WTC11 (cell line): ENCODE measurements around the gene TIMM8B. TPM values are rescaled to one million over a fixed set of nuclear protein-coding genes. Genes with fewer than 3 reads are reported as not detected.

Source experiments
- ATAC-seq: fragments of 200-7000 bp; cut with Tn5 transposase; 2 replicates; pipeline ENCODE4 v1.10.0; 2021; ENCODE audit warnings: mild to moderate bottlenecking, moderate library complexity
- CTCF ChIA-PET: fragments of 300-600 bp; sonication (Branson Sonifier 250); formaldehyde crosslinking; loops from one replicate; lab custom pipeline; 2021; ENCODE audit warnings: antibody characterized with exemption; lab: Charles Lee
- POLR2A ChIA-PET: fragments of 350-600 bp; sonication (Branson Sonifier 250); formaldehyde crosslinking; loops from one replicate; lab custom pipeline; 2021; ENCODE audit warnings: antibody characterized with exemption; lab: Charles Lee
- DNase-seq: peaks from one replicate; pipeline ENCODE4 v3.0.0; 2021; ENCODE audit warnings: low spot score
- H3K27ac Mint-ChIP-seq: 2 replicates; pipeline ENCODE4 v1.8.0; 2021; ENCODE audit warnings: mixed read lengths
- H3K27me3 Mint-ChIP-seq: 2 replicates; pipeline ENCODE4 v1.8.0; 2021; ENCODE audit warnings: low read depth, mild to moderate bottlenecking, moderate library complexity, mixed read lengths
- H3K36me3 Mint-ChIP-seq: 2 replicates; pipeline ENCODE4 v1.8.0; 2021; ENCODE audit warnings: mixed read lengths
- H3K4me1 Mint-ChIP-seq: 2 replicates; pipeline ENCODE4 v1.8.0; 2022; ENCODE audit warnings: mixed read lengths
- H3K4me3 Mint-ChIP-seq: 2 replicates; pipeline ENCODE4 v1.8.0; 2021; ENCODE audit warnings: mild to moderate bottlenecking, moderate library complexity, mixed read lengths
- H3K9me3 Mint-ChIP-seq: 2 replicates; pipeline ENCODE4 v1.8.0; 2021; ENCODE audit warnings: mixed read lengths
- ATF2 ChIP-seq: sonication (generic); formaldehyde crosslinking; IDR thresholded peaks from 2 replicates; pipeline ENCODE4 v1.8.1; 2022; ENCODE audit warnings: low read depth, missing genetic modification reagents, borderline replicate concordance
- CREM ChIP-seq: sonication (generic); formaldehyde crosslinking; IDR thresholded peaks from 2 replicates; pipeline ENCODE4 v1.8.1; 2022; ENCODE audit warnings: mild to moderate bottlenecking, missing genetic modification reagents, moderate library complexity
- CTCF ChIP-seq: fragments of 200-600 bp; IDR thresholded peaks from 2 replicates; pipeline ENCODE4 v1.8.0; 2022; ENCODE audit warnings: antibody characterized with exemption
- E2F4 ChIP-seq: sonication (generic); formaldehyde crosslinking; IDR thresholded peaks from 2 replicates; pipeline ENCODE4 v1.8.1; 2022; ENCODE audit warnings: low read depth, mild to moderate bottlenecking, moderate library complexity, missing genetic modification reagents, borderline replicate concordance
- ERG ChIP-seq: fragments of 250-450 bp; sonication (Bioruptor Pico); IDR thresholded peaks from 2 replicates; pipeline ENCODE4 v1.8.0; 2021; ENCODE audit warnings: mild to moderate bottlenecking
- GABPB1 ChIP-seq: sonication (generic); formaldehyde crosslinking; IDR thresholded peaks from 2 replicates; pipeline ENCODE4 v1.8.1; 2023; ENCODE audit warnings: mild to moderate bottlenecking, missing genetic modification reagents
- GTF2I ChIP-seq: fragments of 250-450 bp; sonication (Bioruptor Pico); conservative IDR thresholded peaks from 2 replicates; pipeline ENCODE4 v1.4.0; 2021; ENCODE audit warnings: mild to moderate bottlenecking
- HMGA2 ChIP-seq: fragments of 250-450 bp; sonication (Bioruptor Pico); IDR thresholded peaks from 2 replicates; pipeline ENCODE4 v1.4.0; 2021; ENCODE audit warnings: mild to moderate bottlenecking, moderate library complexity
- HMGXB4 ChIP-seq: sonication (generic); formaldehyde crosslinking; IDR thresholded peaks from 2 replicates; pipeline ENCODE4 v1.8.1; 2023; ENCODE audit warnings: mild to moderate bottlenecking, moderate library complexity, missing genetic modification reagents
- IRF2 ChIP-seq: sonication (generic); formaldehyde crosslinking; IDR thresholded peaks from 2 replicates; pipeline ENCODE4 v1.8.0; 2022; ENCODE audit warnings: low read depth, missing genetic modification reagents, borderline replicate concordance
- NFATC4 ChIP-seq: fragments of 250-450 bp; sonication (Bioruptor Pico); IDR thresholded peaks from 2 replicates; pipeline ENCODE4 v1.9.0; 2021; ENCODE audit warnings: mild to moderate bottlenecking
- NFYB ChIP-seq: sonication (generic); formaldehyde crosslinking; conservative IDR thresholded peaks from 2 replicates; pipeline ENCODE4 v1.8.0; 2022; ENCODE audit warnings: low read depth, missing genetic modification reagents
- RELA ChIP-seq: sonication (generic); formaldehyde crosslinking; IDR thresholded peaks from 2 replicates; pipeline ENCODE4 v1.8.1; 2022; ENCODE audit warnings: missing genetic modification reagents, mild to moderate bottlenecking, borderline replicate concordance
- SMAD4 ChIP-seq: sonication (generic); formaldehyde crosslinking; IDR thresholded peaks from 2 replicates; pipeline ENCODE4 v1.8.0; 2022; ENCODE audit warnings: mild to moderate bottlenecking, missing genetic modification reagents
- TEAD1 ChIP-seq: sonication (generic); formaldehyde crosslinking; IDR thresholded peaks from 2 replicates; pipeline ENCODE4 v1.8.0; 2022; ENCODE audit warnings: mild to moderate bottlenecking, missing genetic modification reagents
- ZNF121 ChIP-seq: sonication (generic); formaldehyde crosslinking; IDR thresholded peaks from 2 replicates; pipeline ENCODE4 v1.8.0; 2023; ENCODE audit warnings: missing genetic modification reagents
- ZNF219 ChIP-seq: sonication (generic); formaldehyde crosslinking; IDR thresholded peaks from 2 replicates; pipeline ENCODE4 v1.8.0; 2023; ENCODE audit warnings: missing genetic modification reagents, mild to moderate bottlenecking, borderline replicate concordance
- ZNF232 ChIP-seq: sonication (generic); formaldehyde crosslinking; IDR thresholded peaks from 2 replicates; pipeline ENCODE4 v1.8.0; 2022; ENCODE audit warnings: mild to moderate bottlenecking, missing genetic modification reagents
- ZNF416 ChIP-seq: fragments of 250-450 bp; sonication (Bioruptor Pico); IDR thresholded peaks from 2 replicates; pipeline ENCODE4 v1.9.0; 2021; ENCODE audit warnings: mild to moderate bottlenecking, inconsistent platforms
- total RNA-seq: library from RNA; stranded (reverse); gene quantifications from 3 replicates; pipeline ENCODE4 v1.2.3, GENCODE V29; 2021

TIMM8B gene
- total RNA-seq, 1 experiment from 2014 or later, result 88.2 TPM

- TF ChIP-seq CREM (CRISPR knock-in tag), result no peak
Measured at GRCh38 chr11:112115386-112115785, 28.8 kb upstream of the TIMM8B start (continued).

GRCh38 chr11:112114460-112114859, 27.9 kb upstream of the TIMM8B start:
- no peaks in the 10 kb centered on the region for H3K27me3 Mint-ChIP-seq
- no peaks in the 10 kb centered on the region for H3K4me1 Mint-ChIP-seq
- H3K4me3 Mint-ChIP-seq, result no peak overlapping the region
- H3K9me3 Mint-ChIP-seq, result peaks cover 6% of the 10 kb centered on the region; the same call in 1 of the 2 replicates
- no peak overlapping the region for H3K27ac Mint-ChIP-seq
- H3K36me3 Mint-ChIP-seq, result no peaks in the 10 kb centered on the region
- ChIA-PET CTCF (interaction anchor here (0.8 to 4.0 kb wide), 12 partner anchors 8 to 166 kb away, joined by 3 to 29 read pairs (median 5); partner anchors contain the start of genes BCO2, IL18, SDHD and TIMM8B), POLR2A (no interaction called here)
- ATAC-seq, result no peak
- TF ChIP-seq NFATC4 (CRISPR knock-in tag) (no peak), ZNF232 (no peak)
- DNase-seq, result no peak

GRCh38 chr11:112113539-112114457, 27.2 kb upstream of the TIMM8B start:
- H3K27me3 Mint-ChIP-seq, result no peaks in the 10 kb centered on the region
- no peaks in the 10 kb centered on the region for H3K36me3 Mint-ChIP-seq
- CTCF ChIA-PET, result interaction anchor here (0.6 to 4.0 kb wide), 23 partner anchors 9 to 892 kb away, joined by 3 to 29 read pairs (median 5); partner anchors contain the start of genes BCO2, IL18, SDHD and TIMM8B
- H3K4me1 Mint-ChIP-seq, result no peaks in the 10 kb centered on the region
- no peak overlapping the region for H3K27ac Mint-ChIP-seq
- H3K9me3 Mint-ChIP-seq, result peaks cover 6% of the 10 kb centered on the region; the same call in 1 of the 2 replicates
- POLR2A ChIA-PET, result interaction anchor here (0.6 kb wide), 1 partner anchor 9 kb away, joined by 3 read pairs; no protein-coding TSS in a partner anchor
- no peak for DNase-seq
- ATAC-seq, result peak; percentile 78
- no peak overlapping the region for H3K4me3 Mint-ChIP-seq
- TF ChIP-seq CTCF (peak; percentile 45; the same call in 1 of the 2 replicates), HMGXB4 (CRISPR knock-in tag) (no peak), ATF2 (CRISPR knock-in tag) (no peak)

- CTCF ChIA-PET, result no interaction called here
- Mint-ChIP-seq H3K4me3 (no peak overlapping the region), H3K27me3 (no peaks in the 10 kb centered on the region), H3K9me3 (peaks cover 6% of the 10 kb centered on the region; the same call in 1 of the 2 replicates), H3K36me3 (no peaks in the 10 kb centered on the region), H3K27ac (no peak overlapping the region), H3K4me1 (no peaks in the 10 kb centered on the region)
- no peak for ATAC-seq
- DNase-seq, result no peak
- POLR2A ChIA-PET, result no interaction called here
- TF ChIP-seq ZNF219 (CRISPR knock-in tag) (no peak), SMAD4 (CRISPR knock-in tag) (no peak), IRF2 (CRISPR knock-in tag) (no peak), NFYB (CRISPR knock-in tag) (no peak), ZNF416 (CRISPR knock-in tag) (no peak), RELA (CRISPR knock-in tag) (no peak), GABPB1 (CRISPR knock-in tag) (no peak), E2F4 (CRISPR knock-in tag) (no peak), GTF2I (no peak), ERG (CRISPR knock-in tag) (no peak), HMGA2 (CRISPR knock-in tag) (no peak), ZNF121 (CRISPR knock-in tag) (no peak), TEAD1 (CRISPR knock-in tag) (no peak)
Measured at GRCh38 chr11:112106070-112106469, 19.5 kb upstream of the TIMM8B start.
